ENCODE measurements around the gene SPTB.

GRCh38 chr14:64764641-64765520 is 114.8 kb downstream of the SPTB start:
- TF ChIP-seq CTCF (IDR thresholded peaks at IDR 0.05) (peak; percentile 58 to 91 (median 83)), POLR2A (IDR thresholded peaks at IDR 0.05) (no peak), POLR2AphosphoS5 (IDR thresholded peaks at IDR 0.05; ENCODE audit: insufficient read depth in 1 of 2, low read depth in 1 of 2) (peak in 1 of 2 donors; percentile 39)
